ENCODE measurements around the gene HDAC4.

Gene HDAC4

DNA sequence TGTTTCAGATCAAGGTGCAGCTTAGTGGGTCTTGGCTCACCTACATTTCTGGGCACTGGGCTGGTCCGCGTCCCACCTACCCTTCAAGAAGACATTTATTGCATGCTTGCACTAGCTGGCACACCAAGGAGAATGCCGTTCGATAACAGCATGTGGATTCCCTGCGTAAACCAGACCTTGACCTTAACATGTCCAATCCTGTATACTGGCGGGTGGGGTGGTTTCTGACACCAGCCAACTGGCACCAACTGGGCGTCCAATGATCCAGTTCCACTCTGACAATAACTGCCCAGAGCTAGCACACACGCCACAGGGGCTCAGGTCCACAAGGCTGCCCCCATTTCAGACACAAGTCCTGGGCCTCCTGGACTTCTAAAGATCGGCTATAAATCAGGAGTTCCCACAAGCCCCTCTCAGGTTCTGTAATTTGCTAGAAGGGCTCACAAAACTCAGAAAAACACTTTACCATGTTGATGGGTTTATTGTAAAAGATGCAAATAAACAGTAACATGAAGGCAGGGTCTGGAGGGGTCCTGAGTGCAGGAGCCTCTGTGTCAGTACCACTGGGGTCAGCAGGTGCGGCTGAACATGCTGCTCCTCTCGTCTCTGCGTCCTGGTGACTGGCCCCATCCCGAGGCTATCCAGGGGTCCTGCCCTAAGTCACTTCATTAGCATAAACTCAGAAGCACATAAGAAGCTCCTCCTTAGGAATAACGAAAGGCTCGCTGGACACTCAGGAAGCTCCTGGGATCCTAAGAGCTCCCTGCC is 161.8 kb downstream of the HDAC4 start:
- in situ Hi-C loops (cut with MboI; ENCODE audit: low pct_unique_long_range_greater_than_20kb, low sequenced_read_pairs) = no loop called here
- DNase-seq = no peak

DNA sequence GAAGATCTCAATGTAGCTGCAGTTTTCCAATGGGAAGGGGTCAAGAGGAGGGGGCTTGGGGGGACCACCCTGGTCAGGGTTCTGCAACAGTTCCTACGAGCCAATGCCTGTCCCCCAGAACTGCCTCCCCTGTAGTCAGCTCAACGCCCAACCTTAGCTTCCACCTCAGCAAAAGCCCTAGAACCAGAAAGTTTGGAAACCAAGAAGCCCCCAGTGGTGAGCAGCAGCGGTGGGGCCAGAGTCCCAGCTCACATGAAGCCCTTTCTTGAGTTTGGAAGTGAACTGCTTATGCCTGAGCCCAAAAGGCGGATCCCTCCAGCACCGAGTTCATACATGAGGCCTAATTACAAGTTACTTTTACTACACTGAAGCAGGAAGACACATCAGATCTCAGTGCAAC is 162.4 kb downstream of the HDAC4 start:
- DNase-seq = no peak
- in situ Hi-C loops (cut with MboI; ENCODE audit: low pct_unique_long_range_greater_than_20kb, low sequenced_read_pairs) = no loop called here

DNA sequence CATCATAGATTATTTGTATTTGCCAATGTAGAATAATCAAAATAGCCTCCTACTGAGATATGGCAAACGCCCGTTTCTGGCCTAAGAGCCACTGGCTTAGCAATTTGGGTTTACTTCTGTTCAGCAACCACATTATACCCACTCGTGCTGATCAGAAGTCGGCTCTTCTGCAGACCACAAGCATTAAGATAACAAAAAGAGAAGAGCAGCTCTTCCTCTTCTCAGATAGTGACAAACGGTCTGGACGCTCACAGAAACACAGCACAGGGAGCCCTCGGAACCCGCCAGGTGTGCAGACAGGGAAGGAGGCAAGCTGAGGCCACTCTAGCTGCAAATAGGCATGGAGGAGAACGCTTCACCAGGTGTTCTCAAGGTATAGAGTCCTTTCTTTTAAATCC is 164.0 kb downstream of the HDAC4 start:
- peak; percentile 71 for DNase-seq
- in situ Hi-C loops (cut with MboI; ENCODE audit: low pct_unique_long_range_greater_than_20kb, low sequenced_read_pairs) = no loop called here

GRCh38 chr2:239236043-239236807 is 164.6 kb downstream of the HDAC4 start:
- no peak for DNase-seq
- in situ Hi-C loops (cut with MboI; ENCODE audit: low pct_unique_long_range_greater_than_20kb, low sequenced_read_pairs) = no loop called here

- in situ Hi-C loops (cut with MboI; ENCODE audit: low pct_unique_long_range_greater_than_20kb, low sequenced_read_pairs) = no loop called here
- no peak for DNase-seq
These were observed 165.5 kb downstream of the HDAC4 start for GRCh38 chr2:239235311-239235710.

DNA sequence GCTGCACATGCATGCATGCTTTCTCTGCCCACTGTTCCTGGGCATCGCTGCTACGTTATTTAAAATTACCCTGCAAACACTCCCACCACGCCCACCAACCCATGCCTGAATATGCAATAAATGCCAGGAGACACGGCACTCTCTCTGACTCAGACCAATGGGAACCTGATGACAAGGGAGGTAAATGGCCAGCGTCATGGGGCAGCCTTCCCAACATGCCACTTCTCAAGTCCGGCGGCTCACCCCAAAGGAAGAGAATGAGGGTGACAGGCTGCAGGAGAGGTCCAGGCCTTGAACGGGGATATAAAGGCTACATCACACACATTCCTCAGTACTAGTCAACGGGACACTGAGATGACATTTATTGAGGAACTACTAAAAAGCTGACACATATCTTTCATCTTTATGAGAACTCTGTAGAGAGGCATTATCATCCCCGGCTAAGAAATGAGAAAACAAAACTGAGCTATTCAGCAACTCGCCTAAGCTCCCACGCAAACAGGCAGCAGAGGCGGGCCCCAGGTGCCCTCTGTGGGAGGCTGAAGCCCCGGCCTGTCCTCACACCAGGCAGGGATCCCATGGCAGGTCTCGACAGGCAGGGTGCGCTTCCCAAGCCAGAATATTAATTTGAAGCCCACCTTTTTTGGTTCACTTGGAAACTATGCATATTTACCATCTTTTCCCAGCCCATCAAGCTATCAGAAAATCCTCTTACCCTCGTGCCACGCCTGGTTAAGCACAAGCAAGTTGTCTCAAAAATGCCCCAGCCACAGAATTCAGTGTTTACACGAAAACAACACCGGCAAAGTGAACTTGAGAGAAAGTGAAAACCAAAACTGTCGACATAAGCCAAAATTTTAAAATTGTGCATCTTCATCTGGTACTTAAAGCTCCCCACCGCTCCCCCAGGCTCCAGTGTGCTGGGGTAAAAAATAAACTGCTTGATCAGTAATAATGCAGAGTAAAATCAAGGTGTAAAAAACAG is 166.3 kb downstream of the HDAC4 start:
- no peak for DNase-seq
- in situ Hi-C loops (cut with MboI; ENCODE audit: low pct_unique_long_range_greater_than_20kb, low sequenced_read_pairs) = no loop called here

DNA sequence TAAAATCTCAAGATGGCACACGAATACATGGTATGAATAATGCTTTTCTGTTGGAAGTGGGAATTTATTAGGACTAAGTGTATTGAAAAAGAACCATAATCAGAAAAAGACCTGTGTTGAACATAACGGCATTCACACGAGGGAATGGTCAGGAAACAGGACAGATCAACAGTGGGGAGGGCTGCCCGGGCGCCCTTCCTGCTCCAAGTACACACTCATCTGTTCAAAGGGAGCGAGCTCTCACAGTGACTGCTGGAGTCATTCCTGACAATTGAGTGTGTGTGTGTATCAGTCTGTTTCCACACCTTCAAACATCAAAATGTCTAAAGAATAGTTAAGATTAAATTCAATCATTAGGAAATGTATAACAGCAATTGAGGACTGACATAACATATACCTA is 167.2 kb downstream of the HDAC4 start:
- no peak for DNase-seq
- in situ Hi-C loops (cut with MboI; ENCODE audit: low pct_unique_long_range_greater_than_20kb, low sequenced_read_pairs) = no loop called here

- in situ Hi-C loops (cut with MboI; ENCODE audit: low pct_unique_long_range_greater_than_20kb, low sequenced_read_pairs) = no loop called here
- DNase-seq = no peak
These were observed 168.6 kb downstream of the HDAC4 start for GRCh38 chr2:239232195-239232578.

- DNase-seq = peak; percentile 64
- in situ Hi-C loops (cut with MboI; ENCODE audit: low pct_unique_long_range_greater_than_20kb, low sequenced_read_pairs) = no loop called here
These were observed 169.3 kb downstream of the HDAC4 start for GRCh38 chr2:239231231-239232194.

GRCh38 chr2:239230318-239231052 is 170.3 kb downstream of the HDAC4 start:
- in situ Hi-C loops (cut with MboI; ENCODE audit: low pct_unique_long_range_greater_than_20kb, low sequenced_read_pairs) = no loop called here
- DNase-seq = peak; percentile 70

DNA sequence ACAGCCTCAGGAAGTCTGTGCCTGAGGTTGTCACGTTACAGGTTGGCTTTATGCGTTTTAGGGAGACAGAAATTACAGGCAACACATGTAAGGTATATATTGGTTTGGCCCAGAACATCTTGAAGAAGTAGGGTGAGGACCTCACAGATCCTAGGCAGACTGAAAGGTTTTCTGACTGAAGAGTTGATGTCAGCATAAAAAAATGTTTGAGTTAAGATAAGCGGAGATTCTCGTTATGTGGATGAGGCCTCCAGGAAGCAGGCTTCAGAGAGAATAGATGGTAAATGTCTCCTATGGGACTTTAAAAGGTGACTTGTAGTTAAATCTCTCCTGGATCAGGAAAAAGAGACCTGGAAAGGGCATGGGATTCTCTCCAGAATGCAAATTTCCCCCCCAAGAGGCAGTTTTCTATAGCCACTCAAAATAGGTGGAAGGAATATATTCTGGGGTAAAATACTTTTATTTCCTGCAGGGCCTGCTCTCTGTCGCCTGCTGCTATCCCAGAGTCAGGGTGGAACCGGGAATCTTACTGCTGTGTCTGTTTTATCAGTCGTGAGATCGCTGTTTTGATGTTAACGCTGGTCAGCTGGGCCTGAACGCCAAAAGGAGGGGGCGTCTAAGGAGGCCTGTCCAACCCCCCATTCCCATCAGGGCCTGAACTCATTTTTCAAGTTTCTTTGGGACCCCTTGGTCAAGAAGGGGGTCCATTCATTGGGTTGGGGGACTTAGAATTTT is 171.1 kb downstream of the HDAC4 start:
- DNase-seq = no peak
- in situ Hi-C loops (cut with MboI; ENCODE audit: low pct_unique_long_range_greater_than_20kb, low sequenced_read_pairs) = no loop called here

DNA sequence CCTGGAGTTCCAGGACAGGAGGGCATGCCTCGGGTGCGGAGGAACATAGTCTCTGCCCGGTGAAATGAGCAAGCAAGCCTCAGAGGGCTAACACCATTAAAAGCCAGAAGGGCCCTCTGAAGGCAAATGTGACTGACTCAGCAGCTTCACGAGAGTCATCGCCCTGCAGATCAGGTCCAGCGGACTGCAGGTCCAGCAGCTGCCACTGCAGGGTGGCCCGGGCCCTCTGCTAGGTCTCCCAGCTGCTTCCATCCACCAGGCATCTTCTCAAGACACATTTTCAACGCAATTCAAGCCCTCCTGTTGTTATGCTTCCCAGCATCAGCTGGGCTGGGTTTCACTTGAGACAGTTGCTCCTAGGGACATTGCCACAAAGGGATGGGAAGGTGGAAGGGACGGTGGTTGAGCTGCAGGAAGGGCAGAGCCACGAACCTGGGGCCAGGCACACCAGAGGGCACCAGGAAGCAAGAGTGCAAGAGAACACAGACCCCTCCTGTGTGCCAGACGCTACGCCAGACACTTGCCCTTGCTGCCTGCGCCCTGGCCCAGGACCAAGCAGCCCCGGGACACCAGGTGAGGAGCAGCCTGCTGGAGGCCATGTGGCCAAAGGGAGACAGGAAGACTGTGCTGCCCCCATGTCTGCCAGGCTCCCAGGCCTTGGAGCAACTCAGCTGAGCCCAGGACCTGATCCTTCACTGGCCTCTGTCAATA is 173.0 kb downstream of the HDAC4 start:
- no peak for DNase-seq
- in situ Hi-C loops (cut with MboI; ENCODE audit: low pct_unique_long_range_greater_than_20kb, low sequenced_read_pairs) = no loop called here

GRCh38 chr2:239226677-239227581 is 173.9 kb downstream of the HDAC4 start:
- DNase-seq = no peak
- in situ Hi-C loops (cut with MboI; ENCODE audit: low pct_unique_long_range_greater_than_20kb, low sequenced_read_pairs) = no loop called here

DNA sequence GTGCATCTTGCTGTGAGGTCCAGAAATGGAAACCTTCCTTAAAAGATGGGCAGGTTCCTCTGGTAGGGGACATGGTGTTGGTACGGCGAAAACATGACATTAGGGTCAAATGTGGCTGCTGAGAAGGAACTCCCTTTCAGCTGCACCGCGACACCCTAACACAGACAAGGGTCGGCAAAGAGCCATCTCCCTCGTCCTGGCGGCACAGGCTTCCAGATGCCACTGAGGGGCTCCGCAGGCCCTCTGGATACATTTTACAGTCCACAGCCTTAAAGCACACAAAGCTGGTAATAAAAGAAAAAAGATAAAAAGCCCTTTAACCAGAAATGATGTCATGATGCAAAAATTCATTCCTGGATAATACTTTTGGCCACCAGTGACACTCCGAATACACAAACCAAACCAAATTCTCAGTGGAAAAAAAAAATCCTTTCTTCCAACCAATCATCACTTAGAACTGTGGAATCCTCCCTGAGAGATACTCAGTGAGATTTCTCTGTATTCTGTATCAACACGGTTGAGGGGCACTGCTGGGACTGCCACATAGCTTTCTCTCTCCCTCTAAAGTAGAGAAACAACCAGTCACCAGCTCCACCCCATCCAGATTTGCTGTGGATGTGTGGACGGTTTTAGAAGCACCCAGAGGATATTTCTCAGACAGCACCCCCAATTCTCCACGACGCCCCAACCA is 174.8 kb downstream of the HDAC4 start:
- in situ Hi-C loops (cut with MboI; ENCODE audit: low pct_unique_long_range_greater_than_20kb, low sequenced_read_pairs) = no loop called here
- DNase-seq = no peak

DNA sequence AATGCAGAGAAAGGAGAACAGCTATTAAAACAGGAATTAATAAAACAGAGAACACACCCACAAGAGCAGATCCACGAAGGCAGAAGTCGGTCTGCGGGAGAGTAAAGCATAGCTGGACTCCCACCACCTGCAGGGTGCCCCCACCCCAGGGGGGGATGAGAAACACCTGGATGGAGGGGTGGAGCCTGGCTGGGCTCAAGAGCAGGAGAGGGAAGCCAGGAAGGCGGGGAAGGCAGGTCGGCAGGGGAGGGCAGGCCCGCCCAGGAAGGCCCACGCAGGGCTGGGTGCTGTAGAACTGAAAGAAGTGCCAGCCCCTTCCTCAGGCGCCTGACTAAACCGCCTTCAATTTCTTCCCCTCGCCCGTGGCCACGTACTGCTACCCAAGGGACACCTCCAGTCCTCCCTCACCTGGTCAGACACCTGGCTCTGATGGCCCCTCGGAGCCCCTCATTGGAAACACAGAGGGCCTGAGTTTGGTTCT is 175.4 kb downstream of the HDAC4 start:
- no peak for DNase-seq
- in situ Hi-C loops (cut with MboI; ENCODE audit: low pct_unique_long_range_greater_than_20kb, low sequenced_read_pairs) = no loop called here
